Adipose tissue (tissue), 3 donors: ENCODE measurements around the gene CLIC3. TPM values are rescaled to one million over a fixed set of nuclear protein-coding genes. Genes with fewer than 3 reads are reported as not detected.

Source experiments
- H3K27ac ChIP-seq: one replicate; pipeline ENCODE4 v1.5.1; 2013; ENCODE audit warnings: low read depth, low read length
- WGBS, 3 donors: extraction: QIAGEN DNeasy Blood & Tissue Kit; methylation state at CpG; one replicate each; pipeline ENCODE4 v1.1.7; 2013; 5-methylcytosine and 5-hydroxymethylcytosine counted together
- polyA plus RNA-seq, 3 donors: library from polyadenylated mRNA; stranded (reverse); fragments of 200-250 nt; gene quantifications; one replicate each; pipeline ENCODE4 v1.2.3, GENCODE V29; 2013
- donor health status: healthy with polysubstance abuse.
- donor health status: Bipolar disorder and iron deficiency.
- donor health status: healthy.

CLIC3 gene
- polyA plus RNA-seq, 3 donors: 0.33 to 3.0 (median 3.0) TPM

DNA sequence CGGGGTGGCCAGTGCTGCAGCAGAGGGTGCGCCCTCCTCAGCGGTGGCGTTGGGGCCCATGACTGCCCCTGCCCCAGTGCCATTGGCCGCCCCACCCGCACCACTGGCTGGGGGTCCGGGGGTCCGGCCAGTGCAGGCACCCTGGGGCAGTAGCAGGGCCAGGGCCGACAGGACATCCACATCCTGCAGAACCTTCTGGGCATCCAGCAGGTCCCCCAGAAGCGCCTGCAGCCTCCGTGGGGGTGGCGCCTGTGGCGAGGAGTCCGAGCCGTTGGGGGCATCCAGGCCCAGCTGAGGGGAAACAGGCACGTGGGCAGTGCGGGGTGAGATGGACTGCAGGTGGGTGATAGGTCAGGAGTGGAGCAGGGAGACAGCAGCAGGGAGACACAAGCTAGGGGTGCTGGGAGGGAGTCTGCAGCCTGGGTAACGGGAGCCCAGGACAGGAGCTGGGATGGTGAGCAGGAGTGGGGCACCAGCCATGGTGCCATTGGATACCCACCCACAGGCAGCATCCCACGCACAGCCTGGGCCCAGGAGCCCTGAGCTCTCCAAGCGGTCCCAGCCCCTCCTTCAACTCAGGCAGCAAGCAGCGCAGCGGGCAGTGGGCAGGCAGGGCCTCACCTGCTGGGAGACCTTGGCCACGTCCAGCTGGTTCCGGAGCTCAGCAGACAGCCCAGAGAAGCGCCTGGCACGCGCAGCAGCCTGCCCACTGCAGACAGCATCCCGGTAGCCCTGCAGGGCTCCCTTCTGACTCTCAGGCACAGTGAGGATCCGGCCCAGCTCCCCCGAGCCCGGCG is 24.6 kb upstream of the CLIC3 start:
- WGBS, 3 donors: 93 to 97% (median 95%) methylated on average over 28 to 32 of the region's 32 CpGs
- H3K27ac ChIP-seq: no peak overlapping the region

GRCh38 chr9:137019891-137020683 is 23.7 kb upstream of the CLIC3 start:
- no peak overlapping the region for H3K27ac ChIP-seq
- WGBS, 3 donors: 93 to 94% (median 93%) methylated on average over 32 to 34 of the region's 34 CpGs

DNA sequence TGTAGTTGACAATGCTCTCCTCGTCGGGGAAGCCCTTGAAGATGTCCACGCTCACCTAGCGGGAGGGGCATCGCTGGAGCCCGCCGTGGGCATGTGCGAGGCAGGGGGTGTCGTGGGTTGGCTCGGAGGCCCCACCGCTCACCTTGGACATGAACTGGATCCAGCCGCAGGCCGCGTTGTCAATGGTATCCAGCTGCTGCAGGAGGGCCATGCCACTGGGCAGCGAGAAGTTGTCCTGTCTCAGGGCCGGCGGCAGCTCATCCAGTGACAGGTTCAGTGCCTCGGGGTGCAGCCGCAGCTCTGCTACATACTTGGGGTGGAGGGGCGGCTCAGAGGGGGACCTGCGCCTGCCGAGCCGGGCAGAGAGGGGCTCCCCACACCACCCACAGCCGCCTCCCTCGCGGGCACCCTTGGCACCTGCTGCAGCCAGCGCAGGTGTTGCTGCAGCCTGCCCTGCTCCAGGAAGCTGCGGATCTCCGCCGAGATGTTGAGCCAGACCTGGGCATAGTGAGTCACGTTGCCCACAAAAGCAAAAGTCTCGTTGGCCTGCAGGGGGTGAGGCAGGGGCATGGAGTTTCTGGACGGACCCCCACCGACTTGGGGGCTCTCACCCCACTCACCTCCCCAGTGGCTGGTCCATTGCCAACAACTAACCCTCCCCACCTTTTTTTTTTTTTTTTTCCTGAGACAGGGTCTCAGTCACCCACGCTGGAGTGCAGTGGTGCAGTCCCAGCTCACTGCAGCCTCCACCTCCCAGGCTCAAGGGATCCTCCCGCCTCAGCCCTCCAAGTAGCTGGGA is 22.6 kb upstream of the CLIC3 start:
- H3K27ac ChIP-seq: no peak overlapping the region
- 91 to 94% (median 92%) methylated on average over 31 to 36 of the region's 36 CpGs for WGBS, 3 donors

GRCh38 chr9:137017791-137018497 is 21.6 kb upstream of the CLIC3 start:
- no peak overlapping the region for H3K27ac ChIP-seq
- WGBS, 3 donors: 92 to 93% (median 92%) methylated on average over 42 to 45 of the region's 45 CpGs

- H3K27ac ChIP-seq: no peak overlapping the region
- 96 to 97% (median 97%) methylated on average over 28 of the region's 28 CpGs for WGBS, 3 donors
These were observed 20.7 kb upstream of the CLIC3 start for GRCh38 chr9:137017071-137017470.

GRCh38 chr9:137016436-137016835 is 20.1 kb upstream of the CLIC3 start:
- 93 to 97% (median 94%) methylated on average over 9 to 16 of the region's 16 CpGs for WGBS, 3 donors
- no peak overlapping the region for H3K27ac ChIP-seq

DNA sequence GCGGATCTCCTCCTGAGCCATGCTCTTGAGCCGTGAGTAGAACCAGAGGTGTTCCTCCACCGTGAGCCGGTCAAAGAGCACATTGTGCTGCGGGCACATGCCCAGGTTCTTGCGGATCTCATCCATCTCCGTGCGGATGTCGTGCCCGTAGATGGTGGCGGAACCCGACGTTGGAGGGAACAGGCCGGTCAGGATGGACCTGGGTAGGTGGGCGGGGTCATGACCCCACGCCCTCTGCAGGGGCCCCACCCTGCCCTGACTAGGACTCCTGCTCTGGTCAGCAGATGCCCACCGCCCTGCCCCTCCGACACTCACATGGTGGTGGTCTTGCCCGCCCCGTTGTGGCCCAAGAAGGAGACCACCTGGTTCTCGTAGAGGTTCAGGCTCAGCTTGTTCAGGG is 19.6 kb upstream of the CLIC3 start:
- H3K27ac ChIP-seq: no peak overlapping the region
- WGBS, 3 donors: 97 to 98% (median 97%) methylated on average over 21 of the region's 21 CpGs

DNA sequence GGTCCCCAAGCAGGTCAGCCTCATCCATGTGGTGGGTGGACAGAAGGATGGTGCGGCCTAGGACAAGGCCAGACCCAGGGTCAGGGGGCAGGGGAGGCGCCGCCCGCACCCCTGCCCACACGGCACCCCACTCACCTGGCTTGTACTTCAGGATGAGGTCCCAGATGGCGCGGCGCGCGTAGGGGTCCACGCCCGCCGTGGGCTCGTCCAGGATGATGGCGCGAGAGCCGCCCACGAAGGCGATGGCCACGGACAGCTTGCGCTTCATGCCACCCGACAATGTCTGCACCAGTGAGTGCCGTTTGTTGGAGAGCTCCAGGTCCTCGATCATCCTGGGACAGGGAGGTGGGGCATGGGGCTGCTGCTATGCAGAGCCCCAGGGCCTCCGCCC is 19.2 kb upstream of the CLIC3 start:
- no peak overlapping the region for H3K27ac ChIP-seq
- 97 to 98% (median 97%) methylated on average over 24 to 25 of the region's 25 CpGs for WGBS, 3 donors

DNA sequence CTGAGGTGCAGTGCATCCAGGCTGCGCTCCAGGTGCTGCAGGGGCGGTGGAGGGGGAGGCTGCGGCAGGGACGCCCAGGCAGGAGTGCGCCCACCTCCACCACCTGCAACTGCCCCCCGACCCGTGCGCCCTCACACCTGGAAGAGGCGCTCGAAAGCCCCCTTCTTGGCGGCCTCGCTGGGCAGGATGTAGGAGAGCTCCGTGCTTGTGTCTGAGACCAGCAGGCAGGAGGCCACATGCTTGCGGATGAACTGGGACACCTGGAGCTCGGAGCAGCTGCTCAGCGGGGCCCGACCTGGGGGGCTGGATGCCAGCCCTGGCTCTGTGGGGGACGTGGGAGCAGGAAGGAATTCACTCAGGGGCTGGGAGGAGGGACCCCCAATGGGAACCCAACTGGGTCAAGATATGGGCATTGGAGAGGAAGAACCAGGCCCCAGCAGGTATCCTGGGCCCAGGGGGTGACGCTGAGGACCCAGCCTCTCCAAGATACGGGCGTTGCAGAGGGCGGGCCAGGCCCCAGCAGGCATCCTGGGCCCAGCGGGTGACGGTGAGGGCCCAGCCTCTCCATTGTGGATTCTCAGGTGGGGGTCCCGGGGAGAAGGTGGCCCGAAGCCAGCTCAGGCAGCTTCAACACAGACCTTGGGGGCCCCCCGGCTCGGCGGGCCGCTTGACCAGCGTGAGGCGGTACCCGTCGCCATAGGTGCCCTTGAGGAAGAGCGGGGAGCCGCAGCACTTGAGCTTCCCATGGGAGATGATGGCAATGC is 18.6 kb upstream of the CLIC3 start:
- H3K27ac ChIP-seq: no peak overlapping the region
- 94 to 97% (median 96%) methylated on average over 35 to 36 of the region's 36 CpGs for WGBS, 3 donors

- 92 to 97% (median 94%) methylated on average over 23 of the region's 23 CpGs for WGBS, 3 donors
These were observed 17.8 kb upstream of the CLIC3 start for GRCh38 chr9:137014166-137014565.

DNA sequence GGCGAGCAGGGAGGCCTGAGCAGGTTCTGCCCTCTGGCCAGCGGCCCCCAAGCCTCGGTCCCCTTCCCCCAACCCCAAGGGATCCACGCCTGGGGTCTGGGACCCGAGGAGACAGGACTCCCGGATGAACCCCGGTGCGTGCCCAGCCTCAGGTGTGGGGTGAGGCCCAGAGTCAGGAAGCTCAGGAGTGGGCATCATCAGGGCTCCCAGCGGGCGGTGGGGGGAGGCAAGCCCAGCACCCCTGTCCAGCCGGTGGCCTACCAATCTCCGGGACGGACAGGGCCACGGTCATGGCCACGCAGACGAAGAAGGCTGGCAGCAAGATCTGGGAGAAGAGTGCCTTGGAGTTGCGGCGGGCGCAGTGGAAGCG is 17.2 kb upstream of the CLIC3 start:
- 94 to 96% (median 95%) methylated on average over 15 to 20 of the region's 20 CpGs for WGBS, 3 donors
- H3K27ac ChIP-seq: no peak overlapping the region

More at GRCh38 chr9:137014166-137014565, 17.8 kb upstream of the CLIC3 start:
- H3K27ac ChIP-seq: no peak overlapping the region

DNA sequence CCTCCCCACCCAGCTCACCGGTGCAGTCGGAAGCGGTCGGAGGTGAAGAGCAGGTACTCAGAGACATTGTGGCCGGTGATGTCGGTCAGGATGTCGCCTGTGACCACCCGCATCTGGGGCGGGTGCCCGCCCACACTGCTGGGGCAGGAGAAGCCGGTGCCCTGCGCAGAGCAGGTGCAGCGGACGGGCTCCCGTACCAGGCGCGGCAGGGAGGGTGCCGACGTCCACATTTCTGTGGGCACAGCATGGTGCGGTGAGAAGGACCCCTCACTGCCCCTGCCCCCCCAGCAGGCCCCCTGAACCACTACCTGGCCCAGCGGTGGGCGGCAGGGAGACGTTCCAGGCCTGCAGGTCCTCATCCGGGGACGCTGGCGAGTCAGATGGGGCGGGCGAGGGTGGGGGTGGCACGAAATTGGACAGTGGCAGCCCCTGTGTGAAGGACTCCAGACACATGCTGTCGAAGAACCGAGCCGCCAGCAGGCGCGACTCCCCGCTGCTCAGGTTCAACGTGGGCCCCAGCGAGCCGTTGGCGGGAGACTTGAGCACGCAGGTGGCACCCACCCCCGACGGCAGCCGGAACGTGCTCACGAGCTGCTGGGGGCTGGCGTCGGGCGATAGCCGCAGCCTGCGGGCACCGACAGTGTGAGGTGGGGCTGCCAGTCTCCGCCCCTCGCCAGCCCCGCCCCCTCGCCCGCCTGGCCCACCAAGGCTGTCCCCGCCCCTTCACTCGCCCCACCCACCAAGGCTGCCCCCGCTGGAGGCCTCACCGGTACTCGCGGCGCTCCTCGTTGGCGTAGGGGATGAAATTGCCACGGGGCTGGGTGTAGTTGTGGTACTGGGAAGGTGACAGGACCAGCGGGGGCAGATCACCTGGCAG is 16.6 kb upstream of the CLIC3 start:
- H3K27ac ChIP-seq: no peak overlapping the region
- WGBS, 3 donors: 86 to 88% (median 88%) methylated on average over 63 to 67 of the region's 67 CpGs

DNA sequence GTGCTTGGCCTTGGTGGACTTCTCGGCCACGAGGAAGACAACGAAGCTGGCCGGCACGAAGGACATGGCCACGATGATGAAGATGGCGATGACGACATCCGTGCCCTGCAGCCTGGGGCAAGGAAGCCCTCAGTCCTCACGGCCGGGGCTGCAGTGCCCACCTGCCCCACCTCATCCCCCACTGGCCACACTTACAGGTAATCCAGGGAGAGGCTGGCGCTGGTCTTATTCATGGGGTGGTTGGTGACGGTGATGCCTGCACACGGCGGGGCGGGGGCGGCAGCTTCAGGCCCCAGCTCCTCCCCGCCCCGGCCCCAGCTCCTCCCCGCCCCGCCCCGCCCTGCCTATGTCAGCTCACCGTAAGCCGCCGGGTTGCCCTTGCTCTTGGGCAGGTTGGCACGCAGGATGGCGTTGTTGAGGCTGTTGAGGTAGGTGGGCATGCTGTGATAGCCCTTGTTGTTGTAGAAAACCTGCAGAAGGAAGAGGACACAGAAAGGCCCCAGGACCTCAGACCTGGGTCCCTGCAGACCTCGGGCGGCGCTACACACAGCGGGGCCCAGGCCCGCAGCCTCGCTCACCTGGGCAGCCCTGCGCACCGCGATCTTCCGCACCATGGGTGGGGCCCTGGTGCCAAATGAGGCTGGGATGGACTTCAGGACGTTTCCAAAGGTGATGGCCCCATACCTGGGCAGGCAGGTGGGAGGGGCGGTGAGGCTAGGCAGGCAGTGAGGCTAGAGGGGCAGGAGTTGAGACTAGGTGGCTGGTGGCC is 15.7 kb upstream of the CLIC3 start:
- no peak overlapping the region for H3K27ac ChIP-seq
- WGBS, 3 donors: 93 to 95% (median 95%) methylated on average over 26 to 39 of the region's 39 CpGs

- WGBS, 3 donors: 94 to 97% (median 96%) methylated on average over 24 of the region's 24 CpGs
- H3K27ac ChIP-seq: no peak overlapping the region
These were observed 14.8 kb upstream of the CLIC3 start for GRCh38 chr9:137011156-137011555.

DNA sequence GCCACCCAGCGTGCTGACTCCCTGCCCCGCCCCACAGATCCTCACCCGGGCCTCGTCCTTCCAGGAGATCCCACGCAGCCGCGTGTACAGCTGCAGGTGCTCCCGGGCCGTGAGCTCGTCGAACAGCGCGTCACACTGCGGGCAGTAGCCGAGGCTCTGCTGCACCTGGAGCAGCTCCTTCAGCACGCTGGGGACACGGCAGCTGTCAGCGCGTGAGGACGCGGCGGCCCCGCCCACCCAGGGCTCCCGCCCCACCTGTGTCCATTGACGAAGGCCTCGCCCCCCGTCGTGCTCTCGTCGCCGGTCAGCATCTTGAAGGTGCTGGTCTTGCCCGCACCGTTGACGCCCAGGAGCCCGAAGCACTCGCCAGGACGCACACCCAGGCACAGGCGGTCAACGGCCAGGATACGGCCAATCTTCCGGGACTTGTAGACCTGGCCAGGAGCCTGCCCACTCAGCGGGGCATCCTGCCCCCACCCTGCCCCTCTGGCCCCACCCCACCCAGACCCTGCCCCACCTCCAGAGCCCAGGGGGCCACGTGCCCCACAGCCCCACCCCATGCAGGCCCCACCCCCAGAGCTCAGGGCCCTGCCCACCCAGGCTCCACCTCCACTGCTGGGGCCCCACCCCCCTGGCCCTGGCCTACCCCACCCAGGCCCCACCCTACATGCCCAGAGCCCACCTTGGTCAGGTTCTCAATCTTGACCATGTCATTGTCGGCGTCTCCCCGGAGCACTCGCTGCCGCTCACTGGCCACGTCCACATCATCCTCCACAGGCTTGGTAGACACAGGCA is 13.8 kb upstream of the CLIC3 start:
- no peak overlapping the region for H3K27ac ChIP-seq
- 93 to 97% (median 95%) methylated on average over 45 to 49 of the region's 49 CpGs for WGBS, 3 donors
